ENCODE measurements around the gene ENC1.

Gene ENC1

DNA sequence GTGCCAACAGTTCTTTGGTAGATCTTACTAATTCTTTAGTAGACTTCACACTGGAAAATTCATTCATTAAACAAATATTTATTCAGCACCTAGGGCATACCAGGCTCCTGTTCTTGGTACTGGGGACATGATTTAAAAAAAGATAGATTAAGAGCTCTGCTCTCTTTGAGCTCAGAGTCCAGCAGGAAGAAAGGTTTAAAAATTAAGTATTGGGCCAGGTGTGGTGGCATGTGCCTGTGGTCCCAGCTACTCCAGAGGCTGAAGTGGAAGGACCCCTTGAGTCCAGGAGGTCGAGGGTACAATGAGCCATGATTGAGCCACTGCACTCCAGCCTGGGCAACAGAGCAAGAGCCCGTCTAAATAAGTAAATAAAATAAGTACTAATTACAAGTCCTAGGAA, 41.4 kb downstream of the ENC1 start:
- DNase-seq: no peak

DNA sequence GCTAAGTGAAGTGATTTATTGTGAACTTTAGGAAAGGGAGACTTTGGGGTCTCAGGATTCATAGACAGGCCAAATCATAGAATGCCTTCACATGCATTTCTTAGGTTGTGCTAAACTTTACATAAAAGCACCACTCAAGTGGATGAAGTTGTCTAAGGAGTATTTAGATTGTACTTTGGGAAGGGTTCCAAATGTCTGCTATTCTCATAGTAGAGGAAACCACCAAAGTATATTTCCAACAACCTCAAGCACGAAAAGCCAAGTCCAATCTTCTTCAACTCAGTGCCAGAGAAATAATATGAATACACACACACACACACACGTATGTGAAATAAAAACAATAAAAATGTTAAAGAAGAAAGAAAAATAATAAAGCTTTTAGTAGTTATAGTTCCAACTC, 41.8 kb downstream of the ENC1 start:
- DNase-seq: no peak

DNA sequence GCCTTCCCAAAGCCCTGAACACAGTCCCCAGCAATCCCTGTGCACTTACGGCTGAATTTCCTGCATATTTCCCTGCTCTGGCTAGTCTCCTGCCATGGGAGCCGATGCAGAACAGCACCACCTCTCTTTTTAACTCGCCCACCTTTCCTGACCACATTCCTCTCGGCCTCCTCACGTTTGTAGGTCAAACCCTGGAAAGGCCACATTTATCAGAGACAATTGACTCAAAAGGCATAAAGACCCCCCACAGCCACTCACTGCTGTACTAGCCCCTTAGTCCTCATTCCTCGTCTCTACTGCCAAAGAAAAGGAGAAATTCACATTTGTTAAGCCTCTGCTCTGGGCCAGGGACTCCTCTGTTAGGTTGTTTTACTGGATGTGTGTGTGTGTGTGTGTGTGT, 43.6 kb downstream of the ENC1 start:
- DNase-seq: no peak

DNA sequence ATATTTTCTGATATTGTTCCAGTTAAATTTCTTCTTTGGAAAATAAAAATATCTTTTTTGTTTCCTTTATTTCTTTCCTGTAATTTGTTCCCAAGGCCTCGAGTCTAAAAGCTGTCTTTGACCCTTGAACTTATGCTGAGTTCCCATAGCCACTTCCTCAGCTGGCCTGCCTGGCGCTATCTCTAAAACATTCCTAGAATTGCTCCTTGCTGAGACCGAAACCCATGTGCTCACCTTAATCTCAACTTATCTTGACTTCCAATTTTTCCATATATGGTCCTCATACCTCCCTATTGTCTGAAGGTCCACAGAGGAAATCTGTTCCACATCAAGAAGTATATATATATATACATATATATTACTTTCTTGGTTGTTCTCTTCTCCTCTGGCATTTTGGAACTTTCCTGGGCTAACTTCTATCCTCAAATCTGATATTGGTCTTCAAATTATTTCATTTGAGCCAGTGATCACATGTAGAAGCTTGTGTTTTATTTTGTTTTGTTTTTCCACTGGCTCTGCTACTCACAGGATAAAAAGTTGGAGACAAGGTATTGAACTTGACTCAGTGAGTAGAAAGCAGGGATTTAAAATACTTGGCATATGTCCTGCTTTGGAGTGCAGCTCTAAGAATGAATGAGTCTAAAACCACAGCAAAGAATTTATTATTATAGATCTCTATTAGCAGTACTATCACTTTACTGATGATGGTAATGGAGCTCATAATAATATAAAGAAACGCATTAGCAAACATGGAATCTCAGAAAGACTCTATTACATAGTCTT, 45.2 kb downstream of the ENC1 start:
- no peak for DNase-seq

DNA sequence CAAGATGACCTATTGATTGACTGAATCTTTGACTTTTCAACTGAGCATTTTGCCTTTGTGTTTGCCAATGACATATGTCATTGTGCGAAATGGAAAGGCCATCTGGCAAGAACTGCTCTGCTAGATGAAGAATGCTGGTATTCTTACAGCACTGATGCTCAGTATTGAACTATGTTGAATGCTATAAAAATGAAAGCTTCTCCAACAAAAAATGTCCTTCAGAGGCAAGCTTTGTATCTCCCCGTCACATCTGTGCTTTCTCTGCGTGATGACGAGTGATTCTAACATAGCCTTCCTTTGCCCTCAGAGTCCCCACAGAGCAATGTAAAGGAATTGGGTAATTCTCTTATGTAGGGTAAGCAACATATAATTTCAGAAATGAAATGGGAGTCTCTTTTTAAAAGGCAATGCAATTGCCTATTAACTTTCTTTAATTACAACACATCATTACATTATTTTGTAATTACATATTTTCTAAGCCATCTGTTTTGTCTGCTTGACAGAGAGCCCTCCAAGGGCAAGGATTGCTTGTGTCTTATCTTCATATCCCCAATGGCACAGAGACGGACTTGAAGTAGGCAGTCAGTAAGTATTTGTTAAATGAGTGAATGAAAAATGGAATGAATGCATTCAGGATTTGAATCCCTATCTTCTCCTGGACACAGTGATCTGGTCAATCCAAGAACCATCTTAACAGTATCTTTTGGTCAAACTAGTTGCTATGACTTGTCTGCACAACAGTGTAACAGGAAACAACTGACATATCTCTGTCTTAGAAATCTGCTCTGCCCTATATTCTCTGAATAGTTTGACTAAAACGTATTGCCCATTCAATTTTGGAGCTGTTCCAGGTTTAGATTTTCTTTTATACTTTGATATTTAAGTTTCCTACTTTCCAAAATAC, 46.1 kb downstream of the ENC1 start:
- no peak for DNase-seq

DNA sequence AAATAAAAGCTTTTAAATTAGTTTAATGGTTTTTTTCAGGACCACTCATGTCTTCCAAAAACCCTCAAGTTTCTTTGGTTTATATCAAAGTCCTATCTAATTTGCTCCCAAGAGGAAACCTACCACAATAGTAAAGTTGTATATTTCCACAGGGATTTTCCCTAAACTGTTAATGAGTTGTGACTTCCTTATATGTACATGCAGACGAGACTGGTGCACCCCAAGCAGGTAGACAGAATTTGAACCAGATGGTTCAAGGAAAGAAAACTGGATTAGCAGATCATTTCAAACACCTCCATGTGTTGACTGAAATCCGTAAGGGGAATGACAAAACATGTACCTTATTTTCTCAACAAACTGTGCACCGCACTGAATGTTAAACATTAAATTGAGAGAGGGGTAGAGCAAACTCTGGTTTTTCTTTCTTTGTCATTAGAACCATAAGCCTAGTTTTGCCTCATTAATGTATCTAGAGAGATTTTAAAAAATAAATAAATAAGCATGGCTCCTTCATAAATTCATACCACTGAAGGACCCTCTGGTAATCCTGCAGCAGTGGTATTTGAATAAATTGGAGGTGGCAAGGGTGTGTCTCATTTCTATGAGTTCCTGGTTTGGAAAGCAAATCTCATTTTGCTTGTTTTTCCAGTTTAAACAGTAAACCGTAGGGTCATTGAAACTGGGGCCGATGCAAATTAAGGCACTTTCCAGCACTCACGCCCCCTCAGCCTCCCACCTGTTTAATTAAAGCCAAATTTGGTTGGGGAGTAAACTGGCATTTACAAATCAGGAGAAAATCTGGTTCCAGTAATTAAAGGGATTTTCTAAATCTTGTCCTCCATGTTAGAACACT, 51.1 kb downstream of the ENC1 start:
- no peak for DNase-seq

DNA sequence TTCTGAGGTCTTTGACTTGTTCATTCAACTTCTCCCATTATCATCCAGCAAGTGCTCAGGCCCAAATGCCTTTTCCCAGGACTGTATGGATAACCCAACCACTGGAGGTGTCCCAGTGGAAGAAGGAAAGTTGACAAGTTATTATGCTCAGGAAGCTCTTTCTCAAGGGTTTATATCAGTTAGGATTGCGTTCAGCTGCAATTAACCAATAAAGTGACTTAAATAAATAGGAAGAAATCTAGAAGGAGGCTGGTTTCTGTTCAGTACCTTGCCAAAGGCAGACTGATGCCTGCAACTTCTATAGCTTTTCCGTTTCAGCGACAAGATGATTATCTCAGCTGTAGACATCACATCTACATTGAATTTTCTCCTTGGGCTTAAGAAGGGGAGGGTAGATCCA, 52.1 kb downstream of the ENC1 start:
- DNase-seq: no peak

DNA sequence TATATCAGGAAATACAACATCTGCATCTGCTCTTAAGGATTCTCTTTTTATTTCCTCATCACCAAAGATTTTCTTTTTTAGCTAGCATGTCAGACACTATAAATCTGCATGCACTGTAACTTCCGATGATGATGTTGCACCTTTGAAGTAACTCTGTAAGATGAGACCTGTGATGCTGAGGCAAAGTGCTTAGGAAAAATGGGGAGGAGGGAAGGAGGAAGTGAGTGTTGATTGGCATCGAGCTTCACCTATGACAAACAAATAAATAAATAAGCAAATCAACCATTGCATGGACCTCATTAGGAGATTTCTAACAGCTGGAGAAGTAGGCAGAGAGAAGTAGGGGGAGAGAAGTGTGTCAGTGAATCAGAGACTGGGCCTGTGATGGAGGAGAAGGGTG, 52.6 kb downstream of the ENC1 start:
- DNase-seq: no peak

DNA sequence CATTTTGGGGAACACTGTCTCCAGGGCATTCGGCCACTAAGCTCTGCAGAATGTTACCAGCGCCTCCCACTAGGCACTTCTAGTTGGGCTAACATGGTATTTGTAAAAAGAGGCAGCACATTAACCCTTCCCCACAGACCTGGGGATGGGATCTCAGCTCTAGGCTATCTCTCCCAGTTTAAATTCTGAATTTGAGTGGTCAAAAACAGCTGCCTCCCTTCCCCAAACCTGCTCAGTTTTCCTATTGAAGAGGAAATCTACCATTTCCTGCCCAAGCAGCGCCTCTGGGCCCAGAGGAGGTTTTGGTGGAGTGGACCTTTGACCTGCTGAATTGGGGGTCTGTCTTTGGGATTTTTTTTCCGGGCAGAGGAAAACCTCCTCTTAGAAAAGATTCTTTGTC, 53.2 kb downstream of the ENC1 start:
- no peak for DNase-seq

DNA sequence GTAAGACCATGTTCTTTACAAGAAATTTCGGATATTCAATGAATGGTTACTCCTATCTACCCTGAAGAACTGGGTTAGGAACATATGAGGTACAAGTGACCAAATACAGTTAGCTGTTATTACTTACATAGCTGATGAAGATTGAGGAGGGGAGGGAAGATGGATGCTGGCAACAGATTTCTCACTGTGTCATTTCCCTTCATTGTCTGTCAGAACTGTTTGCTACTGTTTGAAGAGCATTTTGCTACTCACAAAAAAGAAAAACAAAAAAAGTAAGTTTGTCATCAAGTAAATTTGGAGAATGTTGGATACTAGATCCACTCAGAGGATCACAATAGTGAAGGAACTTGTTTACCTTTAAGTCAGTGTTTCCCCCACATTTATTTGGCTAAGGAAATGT, 53.7 kb downstream of the ENC1 start:
- DNase-seq: no peak

DNA sequence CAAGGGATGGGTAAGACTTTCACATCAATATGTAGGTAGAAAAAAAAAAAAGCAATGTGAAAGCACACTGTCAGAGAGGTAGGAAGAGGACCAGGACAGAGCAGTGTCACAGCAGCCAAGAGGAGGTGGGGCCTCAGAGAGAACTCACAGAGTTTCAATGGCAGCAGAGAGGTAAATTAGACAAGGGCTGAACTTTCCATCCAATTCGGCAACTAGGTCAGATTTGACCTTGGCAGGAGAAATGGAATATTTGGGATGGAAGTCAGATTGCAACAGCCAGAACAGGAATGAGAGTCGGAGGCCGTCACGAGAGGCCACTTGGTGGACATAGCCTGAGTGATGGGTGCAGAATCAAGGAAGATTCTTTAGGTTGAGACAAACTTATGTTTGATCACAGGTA, 57.7 kb downstream of the ENC1 start:
- DNase-seq: no peak

DNA sequence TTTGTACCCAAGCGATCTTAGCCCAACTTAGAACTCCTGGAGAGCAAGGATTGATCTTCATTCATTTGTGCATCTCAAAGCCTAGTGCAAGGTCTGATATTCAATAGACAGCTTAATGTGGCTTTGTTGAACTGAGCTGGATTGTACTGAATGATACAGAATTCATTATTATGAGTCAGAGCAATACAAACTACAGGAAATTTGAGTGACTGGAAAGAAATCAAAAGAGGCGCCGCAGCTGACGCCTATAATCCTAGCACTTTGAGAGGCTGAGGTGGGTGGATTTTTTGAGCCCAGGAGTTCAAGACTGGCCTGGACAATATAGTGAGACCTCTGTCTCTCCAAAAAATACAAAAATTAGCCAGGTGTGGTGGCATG, 58.6 kb downstream of the ENC1 start:
- DNase-seq: no peak

DNA sequence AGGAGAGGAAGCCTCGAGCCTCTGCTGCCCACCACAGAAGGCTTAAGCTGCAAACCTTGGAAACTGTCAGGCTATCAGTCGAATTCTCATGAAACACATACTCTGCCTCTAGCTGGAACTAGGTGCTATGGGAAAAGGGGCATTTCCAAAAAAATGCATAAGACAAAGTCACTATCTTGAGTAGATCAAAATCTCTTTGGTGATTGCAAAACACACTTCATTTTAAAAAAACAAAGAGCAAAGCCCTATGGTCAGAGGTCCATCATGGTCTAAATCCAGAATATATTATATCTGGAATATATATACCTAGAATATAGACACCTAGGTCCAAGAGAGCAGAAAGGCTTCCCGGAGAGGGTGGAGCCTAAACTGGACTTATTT, 59.8 kb downstream of the ENC1 start:
- no peak for DNase-seq

DNA sequence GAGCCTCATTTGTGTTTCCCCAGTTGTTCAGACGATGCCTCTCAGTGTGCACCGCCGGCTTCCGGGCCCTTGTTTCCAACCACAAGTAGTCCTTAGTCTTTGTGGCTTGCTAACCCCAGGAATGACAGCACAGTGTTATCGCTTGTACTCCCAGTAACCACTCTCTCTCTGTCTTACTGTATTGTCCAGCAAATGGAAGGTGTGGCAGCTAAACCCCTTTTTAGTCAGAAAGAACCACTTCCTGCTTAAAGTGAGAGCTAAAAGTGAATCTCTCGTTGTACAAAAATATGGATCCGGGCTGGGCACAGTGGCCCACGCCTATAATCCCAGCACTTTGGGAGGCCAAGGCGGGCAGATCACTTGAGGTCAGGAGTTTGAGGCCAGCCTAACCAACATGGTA, 61.3 kb downstream of the ENC1 start:
- peak; percentile 76 for DNase-seq

DNA sequence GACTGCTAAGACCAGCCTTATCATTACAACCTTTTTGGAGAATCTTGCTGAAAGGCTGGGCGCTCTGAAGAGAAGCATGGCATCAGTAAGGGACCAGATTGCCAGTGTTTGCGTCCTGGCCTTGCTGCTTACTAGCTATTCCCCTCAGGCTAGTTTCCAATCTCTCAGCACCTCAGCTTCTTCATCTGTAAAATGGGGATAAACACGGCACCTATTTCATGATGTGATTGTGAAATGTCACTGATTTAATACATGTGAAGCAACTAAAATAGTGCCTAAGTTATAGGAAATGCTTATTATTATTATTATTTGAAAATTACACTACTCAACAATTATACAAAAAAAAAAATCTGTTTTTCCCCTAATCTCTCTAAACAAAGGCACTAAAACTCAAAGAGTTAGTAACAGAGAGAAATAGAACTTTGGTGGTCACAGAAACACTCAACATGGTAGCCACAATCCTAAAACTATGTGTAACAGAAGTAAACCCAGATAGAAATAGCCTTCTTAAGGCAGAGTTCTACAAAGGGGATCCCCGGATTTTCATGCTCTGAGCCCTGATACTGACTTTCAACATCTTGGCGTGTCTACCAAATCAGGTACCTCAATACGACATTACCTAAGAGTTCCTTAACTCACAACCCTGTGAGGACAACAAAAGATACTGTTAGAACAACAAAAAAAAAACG, 62.0 kb downstream of the ENC1 start:
- DNase-seq: no peak
